K562 (cell line): ENCODE data around the gene BRICD5. TPM values are rescaled to one million over a fixed set of nuclear protein-coding genes. Genes with fewer than 3 reads are reported as not detected.

Source experiments
- ATAC-seq: fragments of 200-7000 bp; cut with Tn5 transposase; 3 replicates; pipeline ENCODE4 v1.9.1; 2020; ENCODE audit warnings: moderate library complexity
- BruUV-seq: library from RNA; stranded (reverse); fragments of 400-500 nt; replicated peaks from 2 replicates; lab custom pipeline; 2021; lab: Mats Ljungman, UMichigan
- CTCF ChIA-PET: fragments of 300-600 bp; formaldehyde crosslinking; extraction: SDS; loops from one replicate; lab custom pipeline; 2021; ENCODE audit warnings: low intra/inter-chr PET ratio; lab: Yijun Ruan, JAX
- POLR2A ChIA-PET: fragments of 300-600, 350-650 bp; sonication (Branson Sonifier 250); formaldehyde crosslinking; extraction: SDS; loops from one replicate; lab custom pipeline; 2021; ENCODE audit warnings: antibody characterized with exemption, inconsistent platforms; lab: Yijun Ruan, JAX
- DNase-seq, 4 experiments: peaks; one replicate each; pipeline versions ENCODE4 v3.0.0 to v3.0.0-alpha.2; 2011 to 2018; ENCODE audit warnings: low spot score in 3 of 4, mixed read lengths in 3 of 4; ENCODE audit errors: extremely low read depth in 1 of 4
- FAIRE-seq: peaks from 2 replicates; lab custom pipeline; 2011; peaks lifted over from hg19 to GRCh38; lab: Jason Lieb, UNC
- H2AFZ ChIP-seq: 2 replicates; pipeline ENCODE4 v1.6.0; 2011; ENCODE audit warnings: low read depth, low read length, control low read depth, inconsistent platforms
- H3K27ac ChIP-seq: fragments of 200-600 bp; 3 replicates; pipeline ENCODE4 v1.8.0; 2011; ENCODE audit warnings: low read depth, mild to moderate bottlenecking, control low read depth, inconsistent platforms, low read length, moderate library complexity, mixed read lengths; ENCODE audit errors: extremely low read depth
- H3K27me3 ChIP-seq, 2 experiments: fragments of 300-600 bp in 1 of 2; 2 replicates in 1 of 2; 3 replicates in 1 of 2; pipeline versions ENCODE4 v1.6.0 to v1.8.0; 2011; ENCODE audit warnings: inconsistent platforms in 2 of 2, low read length in 2 of 2, mild to moderate bottlenecking in 1 of 2, mixed read lengths in 1 of 2, moderate library complexity in 1 of 2; ENCODE audit not compliant: control insufficient read depth in 2 of 2, insufficient read depth in 2 of 2
- H3K36me3 ChIP-seq: fragments of 300-600 bp; 3 replicates; pipeline ENCODE4 v1.8.0; 2011; ENCODE audit warnings: mild to moderate bottlenecking, low read length, inconsistent platforms; ENCODE audit not compliant: control insufficient read depth, insufficient read depth
- H3K4me1 ChIP-seq, 2 experiments: fragments of 200-600 bp in 1 of 2; replicated peaks in 1 of 2; 2 replicates in 1 of 2; 3 replicates in 1 of 2; pipeline versions ENCODE4 v1.5.1 to v1.8.0; 2011; ENCODE audit warnings: inconsistent platforms in 2 of 2, low read length in 2 of 2, mild to moderate bottlenecking in 1 of 2, mixed read lengths in 1 of 2, moderate library complexity in 1 of 2; ENCODE audit not compliant: control insufficient read depth in 2 of 2, insufficient read depth in 2 of 2
- H3K4me2 ChIP-seq: 2 replicates; pipeline ENCODE4 v1.6.1; 2011; ENCODE audit warnings: low read length, control low read depth, inconsistent platforms, mixed read lengths; ENCODE audit not compliant: insufficient read depth
- H3K4me3 ChIP-seq: fragments of 200-600 bp; sonication (generic), shearing (Covaris generic); 2 replicates; pipeline ENCODE4 v1.5.1; 2016; ENCODE audit warnings: control low read depth, inconsistent platforms
- H3K79me2 ChIP-seq: fragments of 200-600 bp; 3 replicates; pipeline ENCODE4 v1.8.0; 2011; ENCODE audit warnings: low read length, inconsistent platforms; ENCODE audit not compliant: control insufficient read depth, insufficient read depth
- H3K9ac ChIP-seq, 2 experiments: 2 replicates each; pipeline versions ENCODE4 v1.6.0 to v1.6.1; 2011; ENCODE audit warnings: low read depth in 2 of 2, low read length in 2 of 2, control low read depth in 1 of 2, inconsistent platforms in 1 of 2, mild to moderate bottlenecking in 1 of 2, mixed read lengths in 1 of 2; ENCODE audit not compliant: insufficient read depth in 1 of 2
- H3K9me1 ChIP-seq: one replicate; pipeline ENCODE4 v1.6.0; 2011; ENCODE audit warnings: inconsistent platforms, mild to moderate bottlenecking, low read length, moderate library complexity; ENCODE audit not compliant: control insufficient read depth, insufficient read depth
- H3K9me3 ChIP-seq: replicated peaks from 2 replicates; pipeline ENCODE4 v1.5.1; 2011; ENCODE audit warnings: low read depth, low read length, inconsistent platforms; ENCODE audit not compliant: control insufficient read depth, insufficient read depth
- H4K20me1 ChIP-seq: replicated peaks from 2 replicates; pipeline ENCODE4 v1.6.1; 2011; ENCODE audit warnings: low read length, inconsistent platforms, mixed read lengths; ENCODE audit not compliant: control insufficient read depth, insufficient read depth
- CUX1 ChIP-seq: fragments of 200-800 bp; sonication (Bioruptor generic); IDR thresholded peaks from 2 replicates; pipeline ENCODE4 v1.6.1; 2016; ENCODE audit warnings: missing genetic modification characterization, missing compliant biosample characterization
- ETS1 ChIP-seq: conservative IDR thresholded peaks from 2 replicates; pipeline ENCODE4 v1.6.1; 2011; ENCODE audit warnings: low read depth, mild to moderate bottlenecking, low read length; ENCODE audit not compliant: control insufficient read depth
- FOXM1 ChIP-seq, 2 experiments: fragments of 450-650 bp in 1 of 2; sonication (generic) in 1 of 2; formaldehyde crosslinking in 1 of 2; IDR thresholded peaks; 2 replicates each; pipeline versions ENCODE4 v1.6.1 to v1.9.0; 2017 to 2022; ENCODE audit warnings: low read depth in 2 of 2, mild to moderate bottlenecking in 2 of 2, missing genetic modification reagents in 1 of 2, moderate library complexity in 1 of 2
- GTF2B ChIP-seq: IDR thresholded peaks from 2 replicates; pipeline ENCODE4 v1.6.1; 2011; ENCODE audit not compliant: insufficient read length; ENCODE audit errors: extremely low read depth
- SIX5 ChIP-seq, 2 experiments: IDR thresholded peaks; 2 replicates each; pipeline ENCODE4 v1.6.1; 2011; ENCODE audit warnings: low read length in 2 of 2, borderline replicate concordance in 1 of 2, low read depth in 1 of 2, mild to moderate bottlenecking in 1 of 2, moderate library complexity in 1 of 2; ENCODE audit not compliant: insufficient read depth in 1 of 2
- SMARCA5 ChIP-seq: fragments of 450-650 bp; IDR thresholded peaks from 2 replicates; pipeline ENCODE4 v1.6.1; 2016
- WGBS: fragments of 100-300 bp; shearing (Covaris generic); methylation state at CpG from one replicate; pipeline ENCODE4 v1.1.6; 2016; ENCODE audit warnings: low coverage, mixed read lengths; ENCODE audit not compliant: insufficient coverage; ENCODE audit errors: missing lambda C conversion rate; 5-methylcytosine and 5-hydroxymethylcytosine counted together
- in situ Hi-C: fragments of 300-500 bp; cut with MboI; formaldehyde crosslinking; loops from 4 replicates; pipeline ENCODE4 v1.15.0; 2018; ENCODE audit warnings: inconsistent platforms, mixed read lengths
- intact Hi-C: fragments of 100-400 bp; cut with micrococcal nuclease; formaldehyde crosslinking; loops from 2 replicates; pipeline ENCODE4 v1.14.2; 2022
- polyA plus RNA-seq, 8 experiments: library from polyadenylated mRNA; depleted of rRNA in 4 of 8; stranded (reverse) in 5 of 8; unstranded in 3 of 8; fragments of >200 nt; fragmentation: Nextera tagmentation in 2 of 8; fragmentation: Illumina TruSeq in 1 of 8; extraction: Ambion mirVana in 2 of 8; extraction: Trizol in 1 of 8; gene quantifications; 2 replicates each; pipeline versions ENCODE4 v1.2.1 to v1.2.3, GENCODE V29; 2011 to 2014; ENCODE audit warnings: inconsistent platforms in 1 of 8, missing spikeins in 1 of 8
- total RNA-seq, 7 experiments: library from RNA; depleted of rRNA in 6 of 7; stranded (reverse); fragments of >200 nt in 6 of 7; fragmentation: Illumina TruSeq in 2 of 7; extraction: Trizol in 2 of 7; gene quantifications; 2 replicates each; pipeline versions ENCODE4 v1.2.1 to v1.2.3, GENCODE V29; 2011 to 2021; ENCODE audit warnings: low replicate concordance in 1 of 7

The BRICD5 gene
- total and polyA plus RNA-seq, 9 of the 15 experiments (the other 6 are each of a cell fraction or from before 2014, with no cell fraction given) = 0.24 to 15.1 (median 2.4) TPM; not detected in 1

- ChIA-PET CTCF (no interaction called here), POLR2A (interaction anchor here (1.1 to 3.4 kb wide), 5 partner anchors 9 to 40 kb away, joined by 3 to 11 read pairs (median 5); partner anchors contain the start of gene TRAF7)
- no peak overlapping the region for H2AFZ ChIP-seq
- 55% methylated on average over 17 of the region's 25 CpGs for WGBS
- H3K27me3 ChIP-seq = no peaks in the 10 kb centered on the region
- in situ Hi-C loops (no loop called here), intact Hi-C loops (no loop called here)
- no peak for TF ChIP-seq ETS1
- no peak for TF ChIP-seq SMARCA5
- TF ChIP-seq CUX1 (CRISPR knock-in tag) = no peak
- no peak for TF ChIP-seq GTF2B
- TF ChIP-seq SIX5 (IDR thresholded peaks at IDR 0.05; ENCODE audit: borderline replicate concordance in 1 of 2, insufficient read depth in 1 of 2, low read depth in 1 of 2, low read length in 2 of 2) = no peak
- TF ChIP-seq FOXM1 (IDR thresholded peaks at IDR 0.05; ENCODE audit: low read depth) = no peak
- no peak for TF ChIP-seq FOXM1 (CRISPR knock-in tag; IDR thresholded peaks at IDR 0.05; ENCODE audit: low read depth)
- DNase-seq = no peak
- H3K4me2 ChIP-seq = no peak overlapping the region
- no peak for FAIRE-seq
- no peaks in the 10 kb centered on the region for H3K9me1 ChIP-seq
- ATAC-seq = no peak
- H3K79me2 ChIP-seq = no peaks in the 10 kb centered on the region
- no peaks in the 10 kb centered on the region for H3K36me3 ChIP-seq
- no peaks in the 10 kb centered on the region for H3K9me3 ChIP-seq
- H4K20me1 ChIP-seq = 0 out of 2 replicates have a peak, but pooled peaks cover 6% of the 10 kb centered on the region
- H3K4me3 ChIP-seq = no peak overlapping the region
- no peak overlapping the region for H3K27ac ChIP-seq
- H3K9ac ChIP-seq = peak overlapping the region in 1 of 2 experiments; percentile 58; a peak in 2 of 4 replicates
- BruUV-seq = no TSS peak
- H3K4me1 ChIP-seq = peaks cover 3 to 69% of the 10 kb centered on the region in 2 experiments; a peak in 4 of 5 replicates
Observed at GRCh38 chr16:2190659-2191445, 19.8 kb downstream of the BRICD5 start.
